ENCODE data around the gene ATP2B2.

ATP2B2 gene

DNA sequence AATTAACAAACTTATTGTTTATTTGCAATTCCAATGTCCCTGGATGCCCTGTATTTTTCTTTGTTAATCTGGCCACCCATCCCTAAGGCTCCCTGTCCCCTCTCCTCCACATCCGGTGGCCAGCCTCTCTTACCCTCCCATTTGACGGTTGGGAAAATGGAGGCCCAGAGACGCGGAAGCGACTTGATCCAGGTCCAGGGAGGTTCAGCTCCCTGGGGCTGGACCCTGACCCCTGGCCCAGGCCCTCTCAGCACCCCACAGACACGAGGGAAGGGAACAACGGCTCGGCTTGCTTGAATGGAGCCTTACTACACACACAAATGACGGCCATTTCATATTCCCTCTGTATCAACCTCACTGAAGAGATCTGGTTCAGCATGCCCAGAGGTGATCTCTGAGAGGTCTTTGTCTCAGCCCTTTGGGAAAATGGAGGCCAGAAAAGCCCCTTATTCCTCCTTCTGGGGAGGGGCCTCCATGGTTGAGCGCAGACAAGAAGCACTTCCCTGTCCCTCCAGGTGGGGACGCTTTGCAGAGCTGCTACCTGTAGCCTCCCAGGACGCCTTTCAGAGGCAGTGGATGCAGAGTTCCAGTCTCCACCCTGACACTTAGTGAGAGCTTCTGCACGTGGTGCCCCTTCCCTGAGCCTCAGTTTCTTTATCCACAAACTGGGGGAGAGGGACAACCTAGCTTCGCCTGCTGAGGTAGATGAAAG lies 82.1 kb downstream of the ATP2B2 start:
- DNase-seq: no peak

DNA sequence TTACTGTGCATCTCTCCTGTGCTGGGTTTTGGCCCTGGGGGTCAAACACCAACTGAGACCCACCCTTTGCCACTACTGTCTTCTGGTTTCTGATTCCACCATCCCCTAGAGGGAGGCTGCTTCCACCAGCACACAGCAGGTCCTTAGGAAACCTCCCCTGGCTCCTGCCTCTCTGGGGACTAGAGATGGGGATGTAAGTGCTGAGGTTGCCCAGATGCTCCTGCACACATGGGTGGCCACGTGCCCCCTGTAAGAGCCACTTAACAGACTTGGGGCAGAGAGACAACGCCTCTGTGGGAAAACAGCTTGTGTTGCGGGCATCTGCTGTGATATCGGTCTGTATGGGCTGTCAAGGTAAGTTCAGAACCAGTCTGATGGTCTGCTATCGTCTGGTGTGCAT lies 83.4 kb downstream of the ATP2B2 start:
- DNase-seq: no peak

DNA sequence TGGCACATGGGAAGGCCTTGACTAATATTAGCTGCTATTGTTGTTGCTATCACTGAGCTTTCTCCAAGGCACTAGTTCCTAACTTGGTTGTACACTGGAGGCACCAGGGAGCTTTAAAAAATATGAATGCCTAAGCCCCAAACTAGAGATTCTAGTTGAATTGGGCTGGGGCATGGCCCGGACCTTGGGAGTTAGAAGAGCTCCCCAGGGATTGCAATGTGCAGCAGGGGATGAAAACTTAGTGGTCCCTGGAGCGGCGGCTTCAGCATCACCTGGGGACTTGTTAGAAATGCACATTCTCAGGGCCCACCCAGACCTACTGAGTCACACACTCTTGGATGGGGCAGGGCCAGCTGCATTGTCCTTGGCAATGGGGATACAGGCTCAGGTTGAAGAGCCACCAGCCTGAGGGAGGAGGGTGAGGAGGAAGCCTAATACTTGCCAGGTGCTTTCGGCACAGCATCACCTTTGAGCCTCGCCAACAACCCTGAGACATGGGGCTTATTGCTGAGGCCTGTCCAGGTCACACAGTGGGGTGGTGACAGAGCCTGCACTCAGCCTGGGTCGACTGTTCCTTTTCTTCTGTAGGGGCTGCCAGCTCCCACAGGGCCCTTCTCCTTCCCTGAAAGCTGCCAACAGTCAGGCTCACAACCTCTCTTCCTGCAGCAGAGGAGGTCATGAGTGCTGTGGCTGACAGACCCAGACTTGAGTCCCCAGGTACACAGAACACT lies 84.5 kb downstream of the ATP2B2 start:
- DNase-seq: no peak

DNA sequence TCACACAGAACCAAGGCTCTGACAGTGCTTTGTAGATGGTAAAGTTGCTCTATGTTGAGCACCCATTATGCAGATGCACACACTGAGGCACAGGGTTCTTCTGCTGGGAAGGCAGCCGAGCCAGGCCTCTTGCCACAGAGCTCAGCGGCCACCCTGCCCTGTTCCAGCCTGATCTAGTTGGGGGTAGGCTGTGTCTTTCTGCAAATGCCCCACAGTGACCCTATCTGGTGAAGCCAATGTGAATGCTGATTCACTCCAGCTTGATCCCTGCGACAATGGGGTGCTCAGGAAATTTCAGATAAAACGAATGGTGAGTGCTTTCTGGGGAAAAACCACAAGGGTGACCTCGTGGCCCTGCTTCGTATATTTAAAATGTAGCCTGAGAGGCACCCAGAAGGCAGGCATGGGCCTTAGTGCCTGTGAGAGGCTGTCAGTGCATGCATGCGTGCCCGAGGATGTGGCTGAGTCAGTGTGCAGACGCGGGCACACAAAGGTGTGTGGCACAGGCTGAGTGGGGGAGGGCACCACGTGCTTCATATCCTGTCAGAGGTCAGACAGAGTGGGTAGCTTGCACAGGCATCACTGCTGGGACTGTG lies 85.7 kb downstream of the ATP2B2 start:
- DNase-seq: no peak

DNA sequence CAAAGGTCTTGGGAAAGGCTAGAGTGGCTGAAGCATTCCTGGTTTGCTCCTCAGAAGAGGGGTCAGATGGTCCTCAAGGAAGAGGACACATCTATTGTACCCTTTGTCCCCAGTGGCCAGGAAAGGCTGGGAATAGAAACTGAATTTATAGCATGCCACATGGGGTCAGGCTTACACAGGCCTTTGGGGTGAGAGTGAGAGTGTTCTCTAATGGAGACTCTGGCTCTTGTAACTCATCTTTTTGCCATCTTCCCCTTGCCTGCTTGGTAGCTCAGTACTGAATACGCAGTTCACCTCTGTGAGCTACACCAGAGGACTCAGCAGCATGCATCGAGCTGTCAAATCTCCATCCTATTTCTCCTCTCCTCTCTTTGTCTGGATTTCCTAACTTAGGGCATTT lies 87.5 kb downstream of the ATP2B2 start:
- DNase-seq: peak; percentile 31

DNA sequence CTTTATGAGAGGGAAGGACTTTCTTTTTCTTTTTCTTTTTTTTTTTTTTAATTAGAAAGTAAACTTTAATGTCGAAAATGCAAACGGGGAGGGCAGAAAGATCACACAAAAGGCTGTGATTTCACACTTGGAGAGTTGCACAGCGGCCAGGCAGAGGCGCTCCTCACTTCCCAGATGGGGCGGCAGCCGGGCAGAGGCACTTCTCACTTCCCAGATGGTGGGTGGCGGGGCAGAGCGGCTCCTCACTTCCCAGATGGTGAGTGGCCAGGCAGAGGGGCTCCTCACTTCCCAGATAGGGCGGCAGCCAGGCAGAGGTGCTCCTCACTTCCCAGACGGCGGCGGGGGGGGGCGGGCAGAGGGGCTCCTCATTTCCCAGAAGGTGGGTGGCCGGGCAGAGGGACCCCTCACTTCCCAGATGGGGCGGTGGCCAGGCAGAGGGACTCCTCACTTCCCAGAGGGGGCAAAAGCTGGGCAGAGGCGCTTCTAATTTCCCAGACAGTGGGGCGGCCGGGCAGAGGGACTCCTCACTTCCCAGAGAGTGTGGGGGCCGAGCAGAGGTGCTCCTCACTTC lies 88.6 kb downstream of the ATP2B2 start:
- DNase-seq: no peak

DNA sequence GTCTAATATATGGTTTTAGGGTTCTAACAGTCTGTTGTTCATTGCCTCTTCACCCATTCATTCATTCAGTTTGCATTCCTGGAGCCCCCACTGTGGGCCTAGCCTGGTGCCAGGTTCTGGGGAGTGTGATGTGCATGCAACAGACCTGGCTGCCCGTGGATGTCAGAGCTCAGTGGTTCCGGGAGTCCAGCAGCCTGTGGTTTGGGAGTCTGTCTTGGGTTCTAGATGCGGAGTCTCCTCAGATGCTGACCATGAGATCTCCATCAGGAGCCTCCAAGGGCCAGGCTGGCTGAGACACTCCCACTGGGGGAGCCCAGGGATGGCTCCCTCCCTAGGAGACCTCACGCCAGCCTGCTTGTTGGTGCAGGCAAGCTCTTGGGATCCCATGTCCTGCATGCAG lies 92.3 kb downstream of the ATP2B2 start:
- DNase-seq: no peak

DNA sequence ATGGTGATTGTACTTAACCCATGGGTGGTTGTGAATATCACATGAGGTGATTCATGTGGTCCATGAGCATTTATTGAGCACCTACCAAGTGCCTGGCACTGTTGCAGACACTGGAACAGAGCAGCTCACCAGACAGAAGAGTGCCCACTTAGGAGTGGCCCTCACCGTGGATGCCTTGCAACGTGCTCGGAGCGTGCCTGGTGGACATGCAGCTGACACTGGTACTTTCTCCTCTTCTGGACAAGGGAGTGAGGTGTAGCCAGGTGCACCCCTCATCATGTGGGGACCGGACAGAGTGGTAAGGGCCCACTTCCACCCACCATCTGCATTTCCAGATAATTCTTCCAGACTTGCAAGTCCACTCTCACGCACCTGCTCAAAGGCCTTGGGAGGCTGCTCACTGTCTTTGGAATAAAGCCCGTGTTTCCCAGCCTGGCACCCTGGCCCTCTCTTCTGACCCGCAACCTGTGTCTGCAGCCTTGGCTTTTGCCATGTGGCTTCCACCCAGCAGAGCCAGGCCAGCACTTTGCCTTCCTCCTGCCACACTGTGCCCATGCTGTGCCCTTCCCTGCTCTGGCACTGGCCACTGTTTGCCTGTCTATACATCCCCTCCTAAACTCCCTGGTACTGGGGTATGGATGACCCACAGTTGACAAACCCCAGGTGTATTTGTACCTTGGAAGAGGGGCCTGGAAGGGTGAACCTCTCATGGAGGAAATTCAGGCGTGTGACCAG lies 93.6 kb downstream of the ATP2B2 start:
- DNase-seq: no peak

DNA sequence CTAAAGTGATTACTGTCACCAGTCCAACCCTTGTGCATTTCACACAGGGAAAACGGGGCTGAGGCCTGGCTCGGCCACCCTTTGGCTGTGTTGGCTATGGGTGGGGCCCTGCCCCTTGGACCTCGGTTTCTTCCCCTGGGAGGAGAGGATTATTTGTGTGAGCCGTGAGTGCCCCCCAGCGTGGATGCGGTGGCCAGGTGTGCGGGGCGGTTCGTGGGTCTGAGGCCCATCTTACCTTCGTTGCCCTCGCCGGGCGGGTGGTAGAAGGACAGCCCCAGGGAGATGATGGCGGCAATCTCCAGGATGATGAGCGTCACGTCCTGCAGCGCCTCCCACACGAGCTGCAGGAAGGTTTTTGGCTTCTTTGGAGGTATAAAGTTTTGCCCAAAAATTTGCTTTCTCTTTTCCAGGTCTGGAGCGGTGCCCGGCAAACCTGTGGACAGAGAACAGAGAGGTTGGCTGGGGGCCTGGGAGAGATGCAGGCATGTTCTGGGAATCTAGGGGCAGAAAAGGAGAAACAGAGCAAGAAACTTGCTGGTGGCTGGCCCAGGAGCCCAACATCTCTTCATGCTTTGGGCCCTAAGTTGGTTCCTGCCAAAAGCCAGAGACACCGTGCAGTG lies 94.9 kb downstream of the ATP2B2 start:
- DNase-seq: no peak

DNA sequence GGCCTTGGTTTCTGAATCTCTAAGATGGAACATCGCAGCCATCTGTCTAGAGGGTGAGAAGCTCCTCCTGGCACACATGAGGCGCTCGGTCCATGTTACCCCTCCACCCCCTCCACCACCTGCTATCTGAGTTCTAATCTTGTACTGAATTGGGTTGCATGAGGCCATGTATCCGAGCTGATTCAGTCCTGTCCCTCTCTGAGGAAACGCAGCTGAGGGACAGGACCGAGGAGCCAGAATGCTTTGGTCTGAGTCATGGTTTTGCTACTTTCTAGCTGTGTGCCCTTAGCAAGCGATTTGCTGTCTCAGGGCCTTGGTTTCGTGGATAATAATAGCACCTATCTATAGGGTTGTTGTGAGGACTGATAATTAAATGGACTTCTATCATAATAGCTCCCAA lies 96.7 kb downstream of the ATP2B2 start:
- DNase-seq: no peak

DNA sequence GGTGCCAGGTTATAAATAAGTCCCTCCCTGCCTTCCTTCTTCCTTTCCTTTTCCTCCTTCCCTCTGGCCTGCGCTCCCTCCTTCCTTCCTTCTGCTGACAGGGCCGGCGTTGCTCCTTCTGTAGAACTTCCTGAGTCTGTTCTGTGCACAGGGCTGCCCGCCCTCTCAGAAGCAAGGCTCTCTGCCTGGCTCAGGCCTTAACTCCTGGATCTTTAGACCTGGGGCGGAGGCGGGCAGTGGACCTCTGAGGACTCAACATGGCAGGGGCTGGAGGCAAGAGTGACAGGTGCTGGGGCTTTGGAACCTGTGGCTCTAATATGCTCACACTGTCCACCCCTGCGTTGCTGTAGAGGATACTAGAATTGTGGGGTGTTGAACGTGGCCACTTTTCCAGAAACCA lies 98.0 kb downstream of the ATP2B2 start:
- DNase-seq: no peak

DNA sequence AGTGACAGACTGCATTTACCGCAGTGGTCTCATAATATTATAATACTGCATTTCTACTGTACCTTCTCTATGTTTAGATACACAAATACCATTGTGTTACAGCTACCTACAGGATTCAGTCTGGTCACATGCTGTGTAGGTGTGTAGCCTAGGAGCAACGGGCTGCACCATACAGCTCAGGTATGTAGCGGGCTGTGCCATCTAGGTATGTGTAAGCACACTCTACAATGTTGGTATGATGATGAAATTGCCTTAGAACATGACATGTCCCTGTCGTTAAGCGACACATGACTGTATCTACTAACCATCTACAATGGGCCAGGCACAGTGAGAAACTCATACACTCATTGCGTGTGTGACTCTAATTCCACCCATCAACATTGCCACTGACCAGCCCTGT lies 99.0 kb downstream of the ATP2B2 start:
- no peak for DNase-seq

DNA sequence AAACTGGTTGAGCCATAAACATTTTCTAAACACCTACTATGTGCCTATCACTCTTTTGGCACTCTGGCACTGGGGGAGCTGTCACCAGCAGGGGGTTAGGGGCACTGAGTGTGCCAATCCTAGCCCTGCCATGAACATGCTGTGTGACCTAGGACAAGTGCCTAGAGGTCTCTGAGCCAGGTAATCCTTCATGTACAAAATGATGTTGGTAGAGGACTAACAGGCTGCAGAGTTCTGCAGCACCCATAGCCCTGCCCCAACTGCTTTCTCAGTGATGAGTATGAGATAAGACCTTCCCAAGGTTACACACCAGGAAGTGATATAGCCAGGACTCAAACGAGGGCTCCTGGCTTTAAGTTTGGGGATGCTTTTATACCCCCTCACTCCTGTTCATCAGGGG lies 99.6 kb downstream of the ATP2B2 start:
- no peak for DNase-seq

DNA sequence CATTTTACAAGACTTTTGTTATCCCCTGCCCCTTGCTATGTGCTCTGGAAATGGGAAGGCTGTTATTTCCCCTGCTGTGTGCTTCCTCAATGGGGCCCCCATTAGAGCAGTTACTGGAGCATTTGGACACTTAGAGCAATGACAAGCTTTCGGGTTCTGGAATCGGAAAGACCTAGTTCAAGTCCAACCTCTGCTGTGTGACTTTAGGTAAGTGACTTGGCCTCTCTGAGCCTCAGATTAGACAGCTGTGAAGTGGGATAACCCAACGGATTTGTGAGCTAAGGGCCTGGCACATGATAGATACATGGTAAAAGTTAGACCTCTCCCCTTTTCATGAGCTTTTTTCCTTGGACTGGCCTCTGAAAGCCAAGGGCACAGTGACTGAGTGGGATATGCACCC lies 100.5 kb downstream of the ATP2B2 start:
- DNase-seq: no peak

DNA sequence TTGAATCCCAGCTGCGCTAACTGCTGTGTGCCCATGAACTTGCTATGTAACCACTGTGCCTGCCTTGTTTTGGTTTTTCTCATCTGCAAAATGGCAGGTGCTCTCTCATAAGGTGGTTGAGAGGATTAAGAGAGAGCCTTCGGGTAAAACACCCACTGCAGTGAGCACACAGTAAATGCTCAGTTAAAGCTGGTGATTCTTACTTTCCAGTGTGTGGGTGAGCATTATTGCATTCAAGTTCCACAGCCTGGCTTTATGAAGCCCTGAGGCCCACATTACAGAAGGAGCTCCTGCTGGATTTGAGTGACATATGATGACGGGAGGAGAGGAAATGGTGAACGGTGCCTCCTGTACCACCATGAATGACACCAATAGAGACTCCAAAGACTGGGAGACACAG lies 101.0 kb downstream of the ATP2B2 start:
- DNase-seq: no peak

DNA sequence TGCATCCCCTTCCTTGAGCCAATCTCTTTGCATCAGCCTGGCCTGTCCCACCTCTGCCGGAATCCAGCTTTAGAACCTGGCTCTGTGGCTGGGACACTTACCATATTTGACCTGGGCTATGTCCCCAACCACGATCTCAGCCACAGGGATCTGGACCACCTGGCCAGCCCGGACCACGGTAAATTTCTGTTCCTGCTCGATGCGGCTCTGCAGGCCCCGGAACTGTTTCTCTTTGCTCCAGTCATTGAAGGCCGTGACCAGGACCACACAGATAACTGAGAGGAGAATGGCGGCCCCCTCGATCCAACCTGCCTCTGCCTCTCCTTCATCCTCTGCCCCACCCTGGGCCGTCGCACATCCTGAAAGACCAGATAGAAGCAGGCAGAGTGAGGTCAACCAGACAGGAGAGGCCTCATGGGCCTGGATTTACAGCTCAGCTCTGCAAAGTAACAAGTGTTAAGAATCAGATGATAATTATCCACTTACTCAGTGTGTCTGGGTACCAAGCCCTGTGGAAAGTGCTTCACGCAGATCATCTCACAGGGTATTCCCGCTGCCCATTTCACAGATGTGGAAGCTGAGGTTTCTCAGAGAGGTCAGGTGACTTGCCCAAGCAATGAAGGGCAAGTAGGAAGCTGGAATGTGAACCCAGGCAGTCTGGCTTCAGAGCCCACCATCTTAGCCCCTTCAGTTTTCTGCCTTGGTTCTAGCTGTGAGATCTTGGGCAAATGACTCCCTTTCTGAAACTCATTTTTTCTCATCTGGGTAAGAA lies 103.2 kb downstream of the ATP2B2 start:
- no peak for DNase-seq

DNA sequence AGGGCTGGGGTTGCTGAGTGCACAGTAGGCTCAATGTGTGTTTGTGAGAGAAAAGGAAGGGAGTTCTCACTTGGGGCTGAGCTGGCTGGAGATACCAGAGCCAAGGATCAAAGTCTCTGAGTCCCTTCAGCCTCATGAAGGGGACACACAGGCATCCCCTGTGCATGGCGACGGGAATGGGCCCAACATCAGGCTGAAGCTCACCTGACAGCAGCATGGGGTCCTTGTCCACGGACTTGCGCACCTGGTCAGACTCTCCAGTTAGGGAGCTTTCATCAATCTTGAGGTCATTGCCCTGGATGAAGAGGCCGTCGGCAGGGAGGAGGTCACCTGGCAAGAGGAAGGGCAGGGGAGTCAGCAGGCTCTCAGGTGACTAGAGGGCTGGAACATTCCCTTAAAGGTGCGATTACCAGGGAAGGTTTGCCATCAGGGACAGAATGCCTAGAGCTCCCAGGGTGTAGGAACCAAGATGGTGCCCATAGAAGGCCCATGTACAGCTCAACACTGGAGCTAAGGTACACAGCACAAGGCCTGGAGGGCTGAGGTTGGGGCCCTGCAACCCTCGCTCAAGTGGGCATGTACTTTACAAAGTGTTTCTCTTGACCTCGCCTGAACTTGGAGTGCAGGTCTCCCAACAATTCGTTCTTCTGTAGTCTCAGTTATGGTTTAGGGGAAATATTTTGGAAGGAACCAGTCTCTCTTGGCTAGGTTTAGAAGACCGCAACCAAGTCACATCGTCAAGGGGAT lies 104.5 kb downstream of the ATP2B2 start:
- DNase-seq: no peak

DNA sequence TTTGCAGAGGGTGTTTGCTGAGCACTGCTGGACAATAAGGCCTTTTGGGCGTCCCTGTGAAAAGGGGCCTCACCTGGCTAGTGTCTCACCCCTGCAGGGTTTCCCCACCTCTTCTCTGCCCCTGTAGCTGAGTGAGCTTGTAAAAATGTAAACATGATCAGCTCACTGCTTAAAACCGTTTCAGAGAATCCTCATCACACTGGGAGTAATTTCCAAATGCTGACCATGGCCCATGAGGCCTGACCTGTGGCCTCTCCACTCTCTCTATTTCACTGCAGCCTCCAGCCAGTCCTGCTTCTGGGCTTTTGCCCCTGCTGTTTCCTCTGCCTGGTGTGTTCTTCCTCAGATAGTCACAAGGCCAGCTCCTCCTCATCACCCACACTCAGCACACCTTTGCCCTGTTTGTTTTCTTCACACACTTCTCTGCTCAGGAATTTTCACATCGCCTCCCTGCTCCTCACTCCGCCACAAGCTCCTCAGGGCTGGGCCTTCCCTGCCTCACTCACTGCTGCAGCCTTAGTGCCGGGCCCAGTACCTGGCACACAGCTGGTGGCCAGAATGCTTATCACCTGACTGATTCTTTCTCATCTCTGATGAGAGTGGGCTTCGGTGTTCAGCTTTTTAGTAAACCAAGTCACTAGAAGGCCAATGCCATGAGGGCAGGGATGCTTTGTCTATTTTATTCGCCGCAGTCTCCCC lies 105.2 kb downstream of the ATP2B2 start:
- DNase-seq: no peak

DNA sequence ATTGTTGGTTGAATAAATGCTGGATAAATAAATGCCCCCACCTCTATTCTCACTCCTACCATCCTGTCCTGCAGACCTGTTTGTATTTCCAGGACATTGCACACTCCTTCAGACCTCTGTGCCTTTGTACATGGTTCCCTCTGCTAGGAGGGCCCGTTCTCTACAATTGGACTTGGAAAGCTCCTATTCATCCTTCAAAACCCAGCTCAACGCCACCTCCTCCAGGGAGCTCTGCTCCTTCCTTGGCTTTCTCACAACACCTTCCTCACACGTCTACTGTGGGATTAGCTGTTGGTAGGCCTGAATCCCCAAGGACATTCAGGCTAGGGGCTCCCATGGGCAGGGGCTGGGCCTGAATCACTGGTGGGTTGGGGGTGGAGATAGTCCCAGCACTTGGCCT lies 105.8 kb downstream of the ATP2B2 start:
- no peak for DNase-seq

DNA sequence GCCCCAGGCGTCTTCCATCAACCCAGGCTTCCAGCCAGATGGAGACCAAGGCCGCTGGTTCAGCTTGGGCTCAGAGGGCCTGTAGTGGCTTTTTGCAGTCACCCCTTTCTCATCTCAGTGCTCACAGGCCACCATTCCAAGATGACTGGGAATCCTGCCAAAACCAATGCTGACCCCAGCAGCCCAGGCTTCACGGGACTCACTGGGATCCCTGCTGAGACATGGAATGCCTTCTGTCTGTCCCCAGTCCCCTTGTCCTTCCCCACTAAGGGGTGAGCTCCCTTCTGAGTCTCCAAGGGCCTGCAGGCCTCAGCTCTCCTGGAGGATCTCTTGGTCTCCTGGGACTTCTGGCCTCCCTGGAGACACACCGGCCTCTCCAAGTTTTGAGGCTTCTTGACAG lies 107.0 kb downstream of the ATP2B2 start:
- no peak for DNase-seq

DNA sequence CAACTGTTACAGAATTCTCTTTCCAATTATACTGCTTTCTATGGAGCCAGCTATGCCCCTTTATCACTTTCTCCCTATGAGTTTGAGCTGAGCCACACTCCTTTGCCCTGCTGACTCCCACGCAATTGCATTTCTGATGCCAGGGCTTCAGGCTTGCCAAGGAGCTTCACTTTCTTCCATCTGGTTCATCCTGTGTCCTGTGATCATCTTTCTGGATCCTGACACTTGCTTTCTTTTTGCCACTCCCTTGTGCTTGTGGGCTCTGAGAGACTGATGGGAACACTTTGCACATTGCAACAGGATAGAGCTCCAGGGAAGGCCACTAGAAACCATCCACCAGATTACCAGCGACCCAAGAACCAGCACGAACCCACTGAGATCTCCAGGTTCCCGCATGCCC lies 107.5 kb downstream of the ATP2B2 start:
- DNase-seq: no peak
